Skeletal muscle tissue (tissue), 4 donors: Measurements from ENCODE around the gene CNPY3. TPM values are rescaled to one million over a fixed set of nuclear protein-coding genes. Genes with fewer than 3 reads are reported as not detected.

Experiments
- H3K27ac ChIP-seq: one replicate; pipeline ENCODE4 v1.7.0; 2013; ENCODE audit warnings: mild to moderate bottlenecking, low read depth, low read length, inconsistent platforms
- H3K27me3 ChIP-seq, 3 donors: one replicate each; pipeline ENCODE4 v1.7.0; 2013; ENCODE audit warnings: low read length in 3 of 3; ENCODE audit not compliant: control insufficient read depth in 3 of 3, insufficient read depth in 3 of 3
- H3K36me3 ChIP-seq, 3 donors: one replicate each; pipeline ENCODE4 v1.7.0; 2013; ENCODE audit warnings: low read length in 3 of 3; ENCODE audit not compliant: control insufficient read depth in 3 of 3, insufficient read depth in 3 of 3
- H3K4me1 ChIP-seq, 3 donors: one replicate each; pipeline ENCODE4 v1.7.0; 2013; ENCODE audit warnings: low read length in 3 of 3, mild to moderate bottlenecking in 3 of 3; ENCODE audit not compliant: control insufficient read depth in 3 of 3, insufficient read depth in 3 of 3
- H3K4me3 ChIP-seq, 3 donors: one replicate each; pipeline ENCODE4 v1.7.0; 2013; ENCODE audit warnings: low read length in 3 of 3
- H3K9ac ChIP-seq, 3 donors: one replicate each; pipeline ENCODE4 v1.7.0; 2013; ENCODE audit warnings: low read length in 3 of 3, mild to moderate bottlenecking in 3 of 3, moderate library complexity in 2 of 3, low read depth in 1 of 3
- H3K9me3 ChIP-seq, 3 donors: one replicate each; pipeline ENCODE4 v1.7.0; 2013; ENCODE audit warnings: low read length in 3 of 3; ENCODE audit not compliant: control insufficient read depth in 3 of 3
- total RNA-seq: library from RNA; depleted of rRNA; stranded (reverse); fragments of >200 nt; gene quantifications from one replicate; pipeline ENCODE4 v1.2.3, GENCODE V29; 2014
- donor health status: Osteomylitis.

Gene CNPY3
- total RNA-seq, 1 donor from 2014 or later: 9.4 TPM

DNA sequence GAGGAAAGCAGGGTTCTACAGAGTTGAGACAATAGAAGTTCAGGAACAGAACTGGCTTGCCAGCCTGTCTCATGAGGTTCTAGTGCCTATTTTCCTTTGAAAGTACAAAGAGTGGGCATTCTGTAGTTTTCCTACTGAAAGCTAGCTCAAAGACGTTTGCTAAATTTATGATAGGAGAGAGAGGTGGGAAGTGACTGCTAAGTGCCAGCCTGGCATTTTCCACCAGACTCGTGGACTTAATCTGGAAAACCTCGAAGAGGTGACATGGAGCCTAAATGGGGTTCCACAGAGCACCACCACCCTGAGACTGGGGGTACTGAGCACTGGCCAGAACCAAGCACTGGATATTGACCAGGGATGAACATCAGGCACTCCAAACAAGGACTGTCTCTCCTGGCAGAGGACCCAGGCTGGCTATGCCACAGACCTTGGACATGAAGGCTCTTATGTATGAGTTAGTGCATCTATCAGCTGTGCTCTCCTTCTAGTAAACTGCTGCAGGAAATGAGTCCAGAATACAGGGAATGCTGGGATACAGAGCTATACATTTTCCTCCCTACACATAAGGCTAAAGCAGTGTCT, 42.6 kb downstream of the CNPY3 start:
- H3K27me3 ChIP-seq: no peaks in the 10 kb centered on the region

GRCh38 chr6:42973926-42974325, 44.6 kb downstream of the CNPY3 start:
- no peaks in the 10 kb centered on the region for H3K27me3 ChIP-seq
- H3K4me1 ChIP-seq: peaks cover 8 to 19% (median 10%) of the 10 kb centered on the region in 3 donors
- peaks cover 7 to 19% (median 17%) of the 10 kb centered on the region in 3 donors for H3K36me3 ChIP-seq
- H3K4me3 ChIP-seq: no peak overlapping the region
- no peak overlapping the region for H3K9ac ChIP-seq
- no peaks in the 10 kb centered on the region for H3K9me3 ChIP-seq
- no peak overlapping the region for H3K27ac ChIP-seq

More for the DNA sequence above, 42.6 kb downstream of the CNPY3 start:
- Histone ChIP-seq H3K4me1 (peaks cover 1 to 11% (median 4%) of the 10 kb centered on the region in 3 donors), H3K9me3 (no peaks in the 10 kb centered on the region), H3K27ac (no peak overlapping the region), H3K36me3 (peaks cover 13 to 31% (median 28%) of the 10 kb centered on the region in 3 donors), H3K4me3 (no peak overlapping the region), H3K9ac (no peak overlapping the region)

DNA sequence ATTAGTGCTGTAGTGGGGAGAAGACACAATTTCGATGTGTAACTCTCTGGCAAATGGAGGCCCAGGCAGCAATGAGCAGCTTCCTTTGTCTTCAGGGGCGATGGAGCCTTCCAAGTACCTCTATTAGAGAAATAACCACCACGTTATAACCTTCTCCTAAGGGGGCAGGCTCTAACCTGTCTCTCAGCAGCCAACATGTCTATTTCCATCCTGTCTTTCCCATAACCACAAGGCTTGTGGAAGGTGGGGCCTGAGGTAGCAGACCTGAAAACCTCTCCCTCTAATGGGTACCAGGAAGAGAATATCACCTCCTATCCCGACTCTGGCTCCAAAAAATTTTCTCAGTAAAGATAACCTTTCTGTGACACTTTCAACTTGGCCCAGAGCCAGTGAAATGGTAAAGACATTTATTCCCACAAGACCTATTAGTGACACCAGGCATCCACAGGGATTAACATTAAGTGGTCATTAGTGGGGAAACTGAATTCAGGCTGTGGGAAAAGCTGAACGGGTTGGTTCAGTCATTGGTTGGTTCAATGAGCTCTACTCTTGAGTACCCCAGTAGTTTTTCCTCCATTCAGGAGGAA, 45.7 kb downstream of the CNPY3 start:
- peaks cover 2 to 12% (median 10%) of the 10 kb centered on the region in 3 donors for H3K36me3 ChIP-seq
- no peaks in the 10 kb centered on the region for H3K27me3 ChIP-seq
- no peaks in the 10 kb centered on the region for H3K9me3 ChIP-seq
- H3K9ac ChIP-seq: no peak overlapping the region
- no peak overlapping the region for H3K4me3 ChIP-seq
- H3K27ac ChIP-seq: no peak overlapping the region
- H3K4me1 ChIP-seq: peaks cover 14 to 26% (median 19%) of the 10 kb centered on the region in 3 donors

DNA sequence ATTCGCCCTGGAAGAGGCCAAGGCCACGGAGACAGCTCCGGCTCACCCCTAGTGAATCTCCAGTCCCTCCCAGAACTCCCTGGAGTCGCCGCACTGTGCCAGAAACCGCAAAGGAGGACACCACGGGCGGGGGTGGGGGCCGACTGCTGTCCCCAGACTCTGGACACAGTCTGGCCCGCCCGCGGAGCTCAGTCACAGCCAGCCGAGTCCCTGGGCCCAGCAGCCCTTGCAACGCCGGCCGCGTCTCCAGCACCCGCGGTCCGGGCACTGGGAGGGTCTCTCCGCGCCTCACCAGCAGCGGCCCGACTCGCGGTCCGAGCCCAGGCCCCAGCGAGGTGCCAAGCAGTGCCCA, 49.2 kb downstream of the CNPY3 start:
- Histone ChIP-seq H3K9me3 (no peaks in the 10 kb centered on the region), H3K36me3 (peaks cover 2 to 8% (median 5%) of the 10 kb centered on the region in 3 donors), H3K4me1 (peaks cover 11 to 23% (median 19%) of the 10 kb centered on the region in 3 donors), H3K4me3 (peak overlapping the region; percentile 90 to 97 (median 97)), H3K27ac (peak overlapping the region; percentile 81), H3K27me3 (no peaks in the 10 kb centered on the region), H3K9ac (peak overlapping the region; percentile 89 to 97 (median 91))

- peak within 1 kb of the TSS; percentile 90 to 97 (median 97) for H3K4me3 ChIP-seq
- H3K27me3 ChIP-seq: no peaks in the 10 kb centered on the region
- H3K4me1 ChIP-seq: peaks cover 14 to 28% (median 24%) of the 10 kb centered on the region in 3 donors
- H3K9me3 ChIP-seq: no peaks in the 10 kb centered on the region
- peak within 1 kb of the TSS; percentile 89 to 97 (median 91) for H3K9ac ChIP-seq
- peak within 1 kb of the TSS; percentile 81 for H3K27ac ChIP-seq
- peaks cover 0 to 5% (median 2%) of the 10 kb centered on the region in 3 donors for H3K36me3 ChIP-seq
Observed at GRCh38 chr6:42978839-42979522, 49.7 kb downstream of the CNPY3 start, which contains the start of gene PEX6. TSS of gene PEX6 (minus strand) at chr6:42979181. CDS start at chr6:42979150, 31 bp downstream.

- Histone ChIP-seq H3K9ac (peak overlapping the region; percentile 89 to 97 (median 91)), H3K27me3 (no peaks in the 10 kb centered on the region), H3K36me3 (peaks cover 0 to 2% (median 2%) of the 10 kb centered on the region in 3 donors), H3K27ac (peak overlapping the region; percentile 81), H3K9me3 (no peaks in the 10 kb centered on the region), H3K4me1 (peaks cover 16 to 30% (median 25%) of the 10 kb centered on the region in 3 donors), H3K4me3 (peak overlapping the region; percentile 90 to 97 (median 97))
Observed at GRCh38 chr6:42979523-42980177, 50.4 kb downstream of the CNPY3 start.

GRCh38 chr6:42981836-42982235, 52.6 kb downstream of the CNPY3 start:
- H3K9me3 ChIP-seq: no peaks in the 10 kb centered on the region
- H3K9ac ChIP-seq: no peak overlapping the region
- H3K4me3 ChIP-seq: no peak overlapping the region
- H3K27me3 ChIP-seq: no peaks in the 10 kb centered on the region
- H3K36me3 ChIP-seq: peaks cover 0 to 2% (median 0%) of the 10 kb centered on the region in 3 donors
- peaks cover 31 to 48% (median 40%) of the 10 kb centered on the region in 3 donors for H3K4me1 ChIP-seq
- no peak overlapping the region for H3K27ac ChIP-seq

DNA sequence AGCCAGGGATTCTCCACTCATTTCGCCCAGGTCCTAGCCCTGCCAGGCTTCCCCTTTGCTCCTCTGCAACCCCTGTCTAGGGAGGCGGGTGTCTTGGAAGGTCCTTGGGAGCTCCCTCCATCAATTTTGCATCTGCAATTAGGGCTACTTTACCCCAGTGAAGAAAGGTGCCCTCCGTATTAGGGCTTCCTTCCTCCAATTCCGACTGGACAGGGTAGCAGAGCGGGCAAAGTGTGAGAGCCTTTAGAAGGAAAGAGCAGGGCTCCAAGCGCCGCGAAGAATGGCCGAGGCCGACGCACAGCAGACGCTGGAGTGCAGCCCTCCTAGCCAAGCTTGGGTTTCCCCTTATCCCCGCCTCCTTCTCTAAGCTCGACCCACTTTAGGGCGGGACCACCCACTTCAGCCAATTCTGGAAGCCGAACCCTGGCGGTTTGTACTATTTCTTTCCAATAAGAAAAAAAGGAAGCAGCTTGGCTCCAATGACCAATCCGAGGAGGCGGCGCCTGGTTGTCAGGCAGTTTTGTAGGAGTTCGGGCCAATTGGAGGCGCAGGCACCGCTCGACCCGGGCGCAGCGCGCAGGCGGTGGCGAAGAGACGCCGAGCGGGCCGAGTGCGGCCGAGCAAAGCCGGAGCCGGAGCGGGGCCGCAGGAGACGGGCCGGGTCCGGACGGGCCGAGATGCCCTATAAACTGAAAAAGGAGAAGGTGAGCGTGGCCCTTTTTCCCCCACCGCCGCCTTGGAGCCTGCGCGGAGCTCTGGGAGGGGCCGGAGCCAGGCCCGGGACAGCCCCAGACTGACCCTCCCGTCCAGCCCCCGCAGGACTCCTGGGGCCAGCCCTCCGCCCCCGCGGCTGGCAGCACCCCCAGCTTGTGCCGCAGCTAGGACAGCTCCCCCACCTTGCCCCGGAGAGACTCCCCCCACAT, 55.0 kb downstream of the CNPY3 start, which contains the start of gene PPP2R5D:
Gene PPP2R5D (plus strand): TSS at position 570 of the 923 bp plus-strand sequence. CDS start 108 bp downstream, at position 678.
- Histone ChIP-seq H3K27me3 (no peaks in the 10 kb centered on the region), H3K4me3 (peak within 1 kb of the TSS; percentile 81 to 88 (median 87)), H3K9me3 (no peaks in the 10 kb centered on the region), H3K36me3 (peaks cover 0 to 12% (median 6%) of the 10 kb centered on the region in 3 donors), H3K27ac (peak within 1 kb of the TSS; percentile 73), H3K4me1 (peaks cover 42 to 49% (median 47%) of the 10 kb centered on the region in 3 donors), H3K9ac (peak within 1 kb of the TSS; percentile 83 to 93 (median 93))
